Activated CD8-positive, alpha-beta T cell treated with anti-CD3 and anti-CD28 coated beads for 36 hours (primary cell): ENCODE measurements around the gene ZNF283. TPM values are rescaled to one million over a fixed set of nuclear protein-coding genes. Genes with fewer than 3 reads are reported as not detected.
A peak's percentile ranks its signal among the peaks of the same experiment; 100 is the strongest.
"Not testable (repeated sequence)": the region's sequence is repeated elsewhere in the genome, so short reads cannot be mapped to it uniquely, and the experiment has no call there.

ENCODE experiments used
- ATAC-seq: fragments of 200-7000 bp; cut with Tn5 transposase; one replicate; pipeline ENCODE4 v1.10.0; 2021; ENCODE audit warnings: mild to moderate bottlenecking, moderate library complexity
- CTCF ChIA-PET: fragments of 350-600 bp; sonication (Branson Sonifier 250); formaldehyde crosslinking; loops from one replicate; lab custom pipeline; 2021; ENCODE audit warnings: antibody characterized with exemption; lab: Charles Lee
- POLR2A ChIA-PET: fragments of 350-600 bp; sonication (Branson Sonifier 250); formaldehyde crosslinking; loops from one replicate; lab custom pipeline; 2021; ENCODE audit warnings: antibody characterized with exemption; lab: Charles Lee
- DNase-seq: peaks from one replicate; pipeline ENCODE4 v3.0.0-alpha.2; 2020
- H3K27ac Mint-ChIP-seq: one replicate; pipeline ENCODE4 v1.8.0; 2021; ENCODE audit warnings: mild to moderate bottlenecking, mixed read lengths
- H3K27me3 Mint-ChIP-seq: one replicate; pipeline ENCODE4 v1.8.0; 2021; ENCODE audit warnings: mixed read lengths
- H3K36me3 Mint-ChIP-seq: one replicate; pipeline ENCODE4 v1.8.0; 2021; ENCODE audit warnings: low read depth, mixed read lengths
- H3K4me1 Mint-ChIP-seq: one replicate; pipeline ENCODE4 v1.8.0; 2021; ENCODE audit warnings: low read depth, mixed read lengths
- H3K4me3 Mint-ChIP-seq: one replicate; pipeline ENCODE4 v1.8.0; 2021; ENCODE audit warnings: mild to moderate bottlenecking, moderate library complexity, mixed read lengths
- H3K9me3 Mint-ChIP-seq: one replicate; pipeline ENCODE4 v1.8.0; 2021; ENCODE audit warnings: mixed read lengths
- CTCF ChIP-seq: fragments of 200-600 bp; IDR thresholded peaks from one replicate; pipeline ENCODE4 v1.8.0; 2022; ENCODE audit warnings: antibody characterized with exemption, mild to moderate bottlenecking
- intact Hi-C: fragments of 100-400 bp; cut with micrococcal nuclease; formaldehyde crosslinking; loops from one replicate; pipeline ENCODE4 v1.10.0; 2022
- total RNA-seq, 2 experiments: library from RNA; stranded (reverse); gene quantifications; one replicate each; pipeline ENCODE4 v1.2.3, GENCODE V29; 2021

Gene ZNF283
- total RNA-seq, 2 experiments from 2014 or later: 6.6 to 7.2 TPM

- Mint-ChIP-seq H3K4me3 (peak overlapping the region; percentile 70), H3K4me1 (peaks cover 11% of the 10 kb centered on the region), H3K36me3 (peaks cover 5% of the 10 kb centered on the region), H3K27me3 (peaks cover 41% of the 10 kb centered on the region), H3K9me3 (peaks cover 10% of the 10 kb centered on the region), H3K27ac (no peak overlapping the region)
- DNase-seq: no peak
- no peak for ATAC-seq
- POLR2A ChIA-PET: interaction anchor here (0.7 kb wide), 1 partner anchor 136 kb away, joined by 3 read pairs; no protein-coding TSS in a partner anchor
- no peak for TF ChIP-seq CTCF
- intact Hi-C loops: no loop called here
- CTCF ChIA-PET: interaction anchor here (0.8 to 1.7 kb wide), 4 partner anchors 11 to 152 kb away, joined by 3 to 6 read pairs (median 4); partner anchors contain the start of gene KCNN4
Measured at GRCh38 chr19:43820884-43821215, 6.3 kb upstream of the ZNF283 start.

GRCh38 chr19:43823856-43824255 lies 3.3 kb upstream of the ZNF283 start:
- H3K4me1 Mint-ChIP-seq: peaks cover 27% of the 10 kb centered on the region
- CTCF ChIA-PET, DNase-seq, H3K4me3 Mint-ChIP-seq, POLR2A ChIA-PET, ATAC-seq, H3K27ac Mint-ChIP-seq, intact Hi-C loops: not testable (repeated sequence)
- H3K9me3 Mint-ChIP-seq: peaks cover 20% of the 10 kb centered on the region
- H3K36me3 Mint-ChIP-seq: peaks cover 15% of the 10 kb centered on the region
- peaks cover 30% of the 10 kb centered on the region for H3K27me3 Mint-ChIP-seq

GRCh38 chr19:43824572-43824971 lies 2.5 kb upstream of the ZNF283 start:
- Mint-ChIP-seq H3K36me3 (peaks cover 20% of the 10 kb centered on the region), H3K27me3 (peaks cover 30% of the 10 kb centered on the region), H3K9me3 (peaks cover 21% of the 10 kb centered on the region), H3K4me1 (peaks cover 27% of the 10 kb centered on the region)
- POLR2A ChIA-PET, H3K27ac Mint-ChIP-seq, DNase-seq, ATAC-seq, CTCF ChIA-PET, H3K4me3 Mint-ChIP-seq, intact Hi-C loops: not testable (repeated sequence)

- ChIA-PET POLR2A (interaction anchor here (0.6 kb wide), 1 partner anchor 325 kb away, joined by 3 read pairs; no protein-coding TSS in a partner anchor), CTCF (interaction anchor here (1.4 kb wide), 1 partner anchor 12 kb away, joined by 3 read pairs; the partner anchor contains the start of gene ZNF283)
- intact Hi-C loops: no loop called here
- no peak overlapping the region for H3K4me3 Mint-ChIP-seq
- ATAC-seq: no peak
- H3K4me1 Mint-ChIP-seq: no peaks in the 10 kb centered on the region
- peaks cover 87% of the 10 kb centered on the region for H3K36me3 Mint-ChIP-seq
- no peak overlapping the region for H3K27ac Mint-ChIP-seq
- DNase-seq: no peak
- no peak for TF ChIP-seq CTCF
- peaks cover 46% of the 10 kb centered on the region for H3K9me3 Mint-ChIP-seq
- no peaks in the 10 kb centered on the region for H3K27me3 Mint-ChIP-seq
Measured at GRCh38 chr19:43839139-43839538, 12.0 kb downstream of the ZNF283 start.

GRCh38 chr19:43842007-43842406 lies 14.9 kb downstream of the ZNF283 start:
- intact Hi-C loops: no loop called here
- no peak overlapping the region for H3K27ac Mint-ChIP-seq
- no peak for TF ChIP-seq CTCF

GRCh38 chr19:43847246-43847645 lies 20.1 kb downstream of the ZNF283 start:
- POLR2A ChIA-PET: no interaction called here
- no peak overlapping the region for H3K4me3 Mint-ChIP-seq

More at GRCh38 chr19:43842007-43842406, 14.9 kb downstream of the ZNF283 start:
- ATAC-seq (no peak), DNase-seq (no peak)
- peaks cover 84% of the 10 kb centered on the region for H3K36me3 Mint-ChIP-seq
- H3K4me3 Mint-ChIP-seq: no peak overlapping the region
- POLR2A ChIA-PET: interaction anchor here (1.7 kb wide), 1 partner anchor 13 kb away, joined by 4 read pairs; no protein-coding TSS in a partner anchor
- no peaks in the 10 kb centered on the region for H3K27me3 Mint-ChIP-seq
- CTCF ChIA-PET: interaction anchor here (0.6 kb wide), 1 partner anchor 317 kb away, joined by 3 read pairs; no protein-coding TSS in a partner anchor
- H3K9me3 Mint-ChIP-seq: peaks cover 50% of the 10 kb centered on the region
- no peaks in the 10 kb centered on the region for H3K4me1 Mint-ChIP-seq

More at GRCh38 chr19:43847246-43847645, 20.1 kb downstream of the ZNF283 start:
- no peak overlapping the region for H3K27ac Mint-ChIP-seq
- H3K36me3 Mint-ChIP-seq: peaks cover 66% of the 10 kb centered on the region
- DNase-seq (no peak), ATAC-seq (no peak)
- H3K4me1 Mint-ChIP-seq: no peaks in the 10 kb centered on the region
- no peak for TF ChIP-seq CTCF
- intact Hi-C loops: no loop called here
- H3K9me3 Mint-ChIP-seq: peaks cover 57% of the 10 kb centered on the region
- CTCF ChIA-PET: no interaction called here
- no peaks in the 10 kb centered on the region for H3K27me3 Mint-ChIP-seq
